GM21619 (cell line): ENCODE measurements around the gene SMARCD1.

Source experiments
- ATAC-seq: cut with Tn5 transposase; IDR thresholded peaks from one replicate; pipeline ENCODE4 v1.9.1; 2021; ENCODE audit not compliant: unreplicated experiment

SMARCD1 gene

GRCh38 chr12:50103351-50103750 is 18.2 kb downstream of the SMARCD1 start:
- ATAC-seq, result no peak

GRCh38 chr12:50103767-50104321 is 18.7 kb downstream of the SMARCD1 start, which contains the start of gene GPD1:
Gene GPD1 (plus strand): TSS chr12:50104008. CDS start chr12:50104051, 43 bp downstream.
- no peak for ATAC-seq

GRCh38 chr12:50104417-50105366 is 19.6 kb downstream of the SMARCD1 start:
- no peak for ATAC-seq

GRCh38 chr12:50105913-50106450 is 20.8 kb downstream of the SMARCD1 start:
- no peak for ATAC-seq

GRCh38 chr12:50106907-50107306 is 21.8 kb downstream of the SMARCD1 start:
- no peak for ATAC-seq

- no peak for ATAC-seq
These were observed 22.5 kb downstream of the SMARCD1 start for GRCh38 chr12:50107416-50108268.

- ATAC-seq, result no peak
These were observed 24.2 kb downstream of the SMARCD1 start for GRCh38 chr12:50109319-50109718.

GRCh38 chr12:50110127-50110761 is 25.1 kb downstream of the SMARCD1 start:
- ATAC-seq, result no peak

GRCh38 chr12:50110762-50111351 is 25.7 kb downstream of the SMARCD1 start:
- ATAC-seq, result no peak

GRCh38 chr12:50111395-50111692 is 26.2 kb downstream of the SMARCD1 start:
- ATAC-seq, result peak; percentile 1

GRCh38 chr12:50111693-50112455 is 26.7 kb downstream of the SMARCD1 start, which contains the start of gene COX14:
Gene COX14 (plus strand): TSS chr12:50112236. CDS start chr12:50120044, 7,808 bp downstream.
- ATAC-seq, result peak; percentile 75

GRCh38 chr12:50112456-50113218 is 27.5 kb downstream of the SMARCD1 start:
- peak; percentile 4 for ATAC-seq

GRCh38 chr12:50117057-50117622 is 32.0 kb downstream of the SMARCD1 start:
- ATAC-seq, result no peak

- no peak for ATAC-seq
These were observed 34.2 kb downstream of the SMARCD1 start for GRCh38 chr12:50119387-50119786.

GRCh38 chr12:50120521-50120920 is 35.4 kb downstream of the SMARCD1 start:
- ATAC-seq, result no peak

GRCh38 chr12:50120953-50121352 is 35.8 kb downstream of the SMARCD1 start:
- ATAC-seq, result no peak

GRCh38 chr12:50121641-50122040 is 36.5 kb downstream of the SMARCD1 start:
- no peak for ATAC-seq

- no peak for ATAC-seq
These were observed 38.1 kb downstream of the SMARCD1 start for GRCh38 chr12:50123203-50123602.
